ENCODE measurements around the gene SLC30A2. TPM values are rescaled to one million over a fixed set of nuclear protein-coding genes. Genes with fewer than 3 reads are reported as not detected.
A peak's percentile ranks its signal among the peaks of the same experiment; 100 is the strongest.

The SLC30A2 gene
- total and polyA plus RNA-seq, 4 donors, result 0.02 to 0.51 (median 0.24) TPM

GRCh38 chr1:26022404-26022779 lies 23.5 kb downstream of the SLC30A2 start:
- DNase-seq (no peak), ATAC-seq (ENCODE audit: insufficient read depth, low FRiP score) (no peak)
- peak overlapping the region in 1 of 2 donors; percentile 90 for H3K27ac ChIP-seq (ENCODE audit: low read depth in 1 of 2, low read length in 1 of 2)

DNA sequence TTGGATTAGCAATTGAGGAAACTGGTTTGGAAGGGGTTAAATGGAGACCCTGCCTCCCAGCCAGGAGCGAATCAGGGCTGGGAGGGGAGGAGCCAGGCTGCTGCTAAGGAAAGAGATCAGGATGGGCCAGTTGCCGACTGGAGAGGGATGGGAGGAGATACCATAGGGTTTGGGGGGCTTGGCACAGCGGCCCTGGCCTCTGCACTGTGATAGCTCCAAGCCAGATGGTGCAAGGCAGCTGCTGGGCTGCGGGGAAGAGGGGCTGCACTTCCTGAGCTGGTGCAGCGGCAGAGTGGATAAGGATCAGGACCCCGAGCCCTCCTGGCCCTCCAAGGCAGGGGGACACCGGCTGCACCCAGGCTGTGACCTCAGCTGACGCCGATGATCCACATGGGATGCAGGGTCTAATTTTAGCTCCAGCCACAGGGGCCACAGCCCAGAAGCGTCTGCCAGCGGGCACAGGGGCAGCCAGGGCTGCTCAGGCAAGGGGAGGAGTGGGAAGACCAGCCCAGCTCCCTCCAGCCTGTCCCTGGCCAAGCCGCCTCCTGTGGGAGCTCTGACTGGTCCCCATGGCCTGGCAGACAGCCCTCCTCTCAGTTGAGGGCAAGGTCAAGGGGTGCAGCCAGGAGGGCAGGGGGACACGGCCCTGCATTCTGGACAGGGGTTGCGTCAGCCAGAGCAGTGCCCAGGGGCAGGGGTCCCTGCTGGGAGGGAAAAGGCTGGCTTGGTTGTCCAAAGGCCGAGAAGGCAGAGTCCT lies 24.1 kb downstream of the SLC30A2 start, which contains the start of gene EXTL1:
EXTL1 (plus strand) TSS at position 129 of the 757 bp plus-strand sequence. CDS start 872 bp downstream, outside the sequence.
- Histone ChIP-seq H3K36me3 (ENCODE audit: control insufficient read depth in 4 of 4, insufficient read depth in 4 of 4, low read length in 4 of 4) (no peaks in the 10 kb centered on the region), H3K9me3 (ENCODE audit: control insufficient read depth in 4 of 4, insufficient read depth in 3 of 4, low read length in 3 of 4) (no peaks in the 10 kb centered on the region), H3K4me3 (no peak within 1 kb of the TSS), H3K27me3 (ENCODE audit: control insufficient read depth in 3 of 3, insufficient read depth in 3 of 3, low read length in 2 of 3) (no peaks in the 10 kb centered on the region), H3K9ac (ENCODE audit: insufficient read depth in 1 of 2, low read length in 2 of 2) (no peak within 1 kb of the TSS), H3K4me1 (ENCODE audit: control insufficient read depth in 5 of 5, insufficient read depth in 5 of 5, low read length in 5 of 5) (peaks cover 0 to 13% (median 4%) of the 10 kb centered on the region in 5 donors), H3K27ac (ENCODE audit: low read depth in 1 of 2, low read length in 1 of 2) (peak within 1 kb of the TSS; percentile 28 to 90)
- ATAC-seq (ENCODE audit: insufficient read depth, low FRiP score) (no peak), DNase-seq (peak; percentile 74 to 81 (median 77))
- WGBS, 2 donors, result 50 to 62% methylated on average over 15 of the region's 15 CpGs
- TF ChIP-seq CTCF (IDR thresholded peaks at IDR 0.05; ENCODE audit: control extremely low read depth, extremely low read depth), result no peak

More at GRCh38 chr1:26022404-26022779, 23.5 kb downstream of the SLC30A2 start:
- Histone ChIP-seq H3K4me3 (no peak overlapping the region), H3K27me3 (ENCODE audit: control insufficient read depth in 3 of 3, insufficient read depth in 3 of 3, low read length in 2 of 3) (no peaks in the 10 kb centered on the region), H3K36me3 (ENCODE audit: control insufficient read depth in 4 of 4, insufficient read depth in 4 of 4, low read length in 4 of 4) (no peaks in the 10 kb centered on the region), H3K9me3 (ENCODE audit: control insufficient read depth in 4 of 4, insufficient read depth in 3 of 4, low read length in 3 of 4) (no peaks in the 10 kb centered on the region), H3K9ac (ENCODE audit: insufficient read depth in 1 of 2, low read length in 2 of 2) (no peak overlapping the region), H3K4me1 (ENCODE audit: control insufficient read depth in 5 of 5, insufficient read depth in 5 of 5, low read length in 5 of 5) (peaks cover 0 to 13% (median 0%) of the 10 kb centered on the region in 5 donors)
- 80 to 89% methylated on average over 8 of the region's 8 CpGs for WGBS, 2 donors
- TF ChIP-seq CTCF (IDR thresholded peaks at IDR 0.05; ENCODE audit: control extremely low read depth, extremely low read depth), result no peak

DNA sequence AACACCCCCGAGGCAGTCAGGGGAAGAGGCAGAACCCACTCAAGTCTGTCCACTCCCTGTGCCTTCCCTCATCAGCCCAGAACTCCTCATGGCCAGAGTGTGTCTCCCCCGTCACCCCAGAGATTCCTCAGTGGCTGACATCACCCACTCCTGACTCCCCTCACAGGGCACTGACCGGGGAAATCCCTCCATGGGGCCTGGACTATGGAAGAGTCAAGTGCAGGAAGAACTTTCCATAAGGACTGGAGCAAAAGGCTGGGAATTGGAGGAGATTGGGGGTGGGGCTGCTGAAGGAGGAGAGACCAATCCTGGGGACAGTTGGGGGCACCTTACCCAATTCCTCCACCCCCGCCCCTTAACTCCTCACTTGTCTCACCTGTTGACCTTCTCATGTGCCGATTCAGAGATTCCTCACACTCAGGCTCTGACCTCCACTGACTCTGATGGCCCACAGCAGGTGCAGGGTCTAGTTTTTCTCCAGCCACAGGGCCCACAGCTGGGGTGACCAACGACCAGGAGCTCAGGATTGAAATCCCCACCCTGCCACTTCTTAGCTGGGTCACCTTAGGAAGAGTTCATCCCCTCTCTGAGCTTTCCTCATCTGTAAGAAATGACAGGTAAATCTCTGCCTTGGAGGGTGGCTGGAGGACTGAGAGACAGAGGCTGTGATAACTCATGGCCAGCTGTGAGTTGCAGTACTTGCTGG lies 24.8 kb downstream of the SLC30A2 start:
- peak overlapping the region in 1 of 2 donors; percentile 66 for H3K27ac ChIP-seq (ENCODE audit: low read depth in 1 of 2, low read length in 1 of 2)
- H3K9ac ChIP-seq (ENCODE audit: insufficient read depth in 1 of 2, low read length in 2 of 2), result no peak overlapping the region
- DNase-seq, result no peak
- H3K27me3 ChIP-seq (ENCODE audit: control insufficient read depth in 3 of 3, insufficient read depth in 3 of 3, low read length in 2 of 3), result no peaks in the 10 kb centered on the region
- H3K36me3 ChIP-seq (ENCODE audit: control insufficient read depth in 4 of 4, insufficient read depth in 4 of 4, low read length in 4 of 4), result no peaks in the 10 kb centered on the region
- peaks cover 0 to 13% (median 4%) of the 10 kb centered on the region in 5 donors for H3K4me1 ChIP-seq (ENCODE audit: control insufficient read depth in 5 of 5, insufficient read depth in 5 of 5, low read length in 5 of 5)
- TF ChIP-seq CTCF (IDR thresholded peaks at IDR 0.05; ENCODE audit: control extremely low read depth, extremely low read depth), result no peak
- H3K9me3 ChIP-seq (ENCODE audit: control insufficient read depth in 4 of 4, insufficient read depth in 3 of 4, low read length in 3 of 4), result no peaks in the 10 kb centered on the region
- ATAC-seq (ENCODE audit: insufficient read depth, low FRiP score), result no peak
- no peak overlapping the region for H3K4me3 ChIP-seq
- 66 to 81% methylated on average over 6 of the region's 6 CpGs for WGBS, 2 donors

Data from lung (tissue), 12 donors.